Thyroid gland (tissue), 4 donors: ENCODE results near the gene TNFAIP8L3.

ENCODE experiments used
- POLR2A ChIP-seq, 2 donors: fragments of 450-650 bp; IDR thresholded peaks; one replicate each; pipeline ENCODE4 v1.6.1; 2017; ENCODE audit warnings: antibody characterized with exemption in 2 of 2, mild to moderate bottlenecking in 2 of 2, moderate library complexity in 1 of 2
- TF ChIP-seq, protein P1 (sequence below), 6 experiments: fragments of 200-600 bp in 3 of 6; fragments of 450-650 bp in 3 of 6; sonication (generic) in 3 of 6; IDR thresholded peaks; one replicate each; pipeline ENCODE4 v1.5.1; 2016 to 2019; ENCODE audit warnings: antibody characterized with exemption in 6 of 6, mild to moderate bottlenecking in 2 of 6, inconsistent platforms in 1 of 6, moderate library complexity in 1 of 6

DNA sequence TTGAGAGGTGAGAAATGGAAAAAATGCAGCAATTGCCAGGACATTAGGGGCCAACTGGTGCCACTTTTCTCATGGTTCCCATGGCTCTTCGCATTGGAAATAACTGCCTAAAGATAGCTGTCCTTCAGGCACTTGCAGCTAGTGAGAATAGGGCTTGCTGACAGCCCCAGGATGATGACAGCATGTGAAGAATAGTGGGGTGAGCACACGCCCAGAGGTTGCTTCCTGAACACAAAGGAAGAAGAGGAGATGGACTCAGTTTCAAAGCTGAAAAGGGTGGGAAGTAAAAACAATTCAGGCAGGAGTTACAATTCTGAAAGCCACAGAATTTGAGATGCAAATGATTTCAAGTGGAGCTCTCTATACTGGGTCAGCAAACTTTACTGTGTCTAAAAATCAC lies 45.6 kb downstream of the TNFAIP8L3 start:
- no peak for TF ChIP-seq POLR2A (IDR thresholded peaks at IDR 0.05)
- TF ChIP-seq, protein P1, sequence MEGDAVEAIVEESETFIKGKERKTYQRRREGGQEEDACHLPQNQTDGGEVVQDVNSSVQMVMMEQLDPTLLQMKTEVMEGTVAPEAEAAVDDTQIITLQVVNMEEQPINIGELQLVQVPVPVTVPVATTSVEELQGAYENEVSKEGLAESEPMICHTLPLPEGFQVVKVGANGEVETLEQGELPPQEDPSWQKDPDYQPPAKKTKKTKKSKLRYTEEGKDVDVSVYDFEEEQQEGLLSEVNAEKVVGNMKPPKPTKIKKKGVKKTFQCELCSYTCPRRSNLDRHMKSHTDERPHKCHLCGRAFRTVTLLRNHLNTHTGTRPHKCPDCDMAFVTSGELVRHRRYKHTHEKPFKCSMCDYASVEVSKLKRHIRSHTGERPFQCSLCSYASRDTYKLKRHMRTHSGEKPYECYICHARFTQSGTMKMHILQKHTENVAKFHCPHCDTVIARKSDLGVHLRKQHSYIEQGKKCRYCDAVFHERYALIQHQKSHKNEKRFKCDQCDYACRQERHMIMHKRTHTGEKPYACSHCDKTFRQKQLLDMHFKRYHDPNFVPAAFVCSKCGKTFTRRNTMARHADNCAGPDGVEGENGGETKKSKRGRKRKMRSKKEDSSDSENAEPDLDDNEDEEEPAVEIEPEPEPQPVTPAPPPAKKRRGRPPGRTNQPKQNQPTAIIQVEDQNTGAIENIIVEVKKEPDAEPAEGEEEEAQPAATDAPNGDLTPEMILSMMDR (IDR thresholded peaks at IDR 0.05) = no peak
